ENCODE results near the gene TSPYL4.

TSPYL4 gene

GRCh38 chr6:116255246-116255800, 1.4 kb upstream of the TSPYL4 start:
- Mint-ChIP-seq H3K4me1 (peaks cover 3% of the 10 kb centered on the region), H3K36me3 (peaks cover 16% of the 10 kb centered on the region), H3K27me3 (no peaks in the 10 kb centered on the region), H3K9me3 (no peaks in the 10 kb centered on the region), H3K27ac (no peak overlapping the region), H3K4me3 (no peak overlapping the region)
- no peak for ATAC-seq

GRCh38 chr6:116254297-116255056, 602 bp upstream of the TSPYL4 start:
- H3K27ac Mint-ChIP-seq = no peak overlapping the region
- no peaks in the 10 kb centered on the region for H3K4me1 Mint-ChIP-seq
- peaks cover 7% of the 10 kb centered on the region for H3K36me3 Mint-ChIP-seq
- no peaks in the 10 kb centered on the region for H3K9me3 Mint-ChIP-seq
- no peak overlapping the region for H3K4me3 Mint-ChIP-seq
- peak; percentile 21 for ATAC-seq
- no peaks in the 10 kb centered on the region for H3K27me3 Mint-ChIP-seq

GRCh38 chr6:116253188-116253504, 729 bp downstream of the TSPYL4 start:
- peaks cover 9% of the 10 kb centered on the region for H3K4me1 Mint-ChIP-seq
- H3K4me3 Mint-ChIP-seq = no peak overlapping the region
- no peaks in the 10 kb centered on the region for H3K27me3 Mint-ChIP-seq
- no peaks in the 10 kb centered on the region for H3K9me3 Mint-ChIP-seq
- no peak overlapping the region for H3K27ac Mint-ChIP-seq
- ATAC-seq = no peak
- H3K36me3 Mint-ChIP-seq = no peaks in the 10 kb centered on the region

- Mint-ChIP-seq H3K27ac (no peak overlapping the region), H3K27me3 (no peaks in the 10 kb centered on the region), H3K36me3 (no peaks in the 10 kb centered on the region), H3K4me3 (no peak overlapping the region), H3K9me3 (no peaks in the 10 kb centered on the region), H3K4me1 (peaks cover 11% of the 10 kb centered on the region)
- no peak for ATAC-seq
These were observed 2.1 kb downstream of the TSPYL4 start for GRCh38 chr6:116251568-116252384.

- H3K9me3 Mint-ChIP-seq = no peaks in the 10 kb centered on the region
- H3K4me1 Mint-ChIP-seq = peaks cover 11% of the 10 kb centered on the region
- H3K27ac Mint-ChIP-seq = peak overlapping the region; percentile 42
- H3K4me3 Mint-ChIP-seq = no peak overlapping the region
- no peaks in the 10 kb centered on the region for H3K27me3 Mint-ChIP-seq
- no peaks in the 10 kb centered on the region for H3K36me3 Mint-ChIP-seq
- no peak for ATAC-seq
These were observed 5.3 kb downstream of the TSPYL4 start for GRCh38 chr6:116248577-116248976.

- ATAC-seq = no peak
- Mint-ChIP-seq H3K4me1 (peaks cover 11% of the 10 kb centered on the region), H3K27ac (no peak overlapping the region), H3K27me3 (no peaks in the 10 kb centered on the region), H3K9me3 (no peaks in the 10 kb centered on the region), H3K36me3 (no peaks in the 10 kb centered on the region), H3K4me3 (no peak overlapping the region)
These were observed 6.6 kb downstream of the TSPYL4 start for GRCh38 chr6:116247285-116247684.

GRCh38 chr6:116246089-116246488, 7.8 kb downstream of the TSPYL4 start:
- H3K9me3 Mint-ChIP-seq = no peaks in the 10 kb centered on the region
- H3K4me1 Mint-ChIP-seq = peaks cover 11% of the 10 kb centered on the region
- H3K27ac Mint-ChIP-seq = no peak overlapping the region
- H3K36me3 Mint-ChIP-seq = no peaks in the 10 kb centered on the region
- no peaks in the 10 kb centered on the region for H3K27me3 Mint-ChIP-seq
- ATAC-seq = no peak
- H3K4me3 Mint-ChIP-seq = no peak overlapping the region

- H3K27ac Mint-ChIP-seq = no peak overlapping the region
- peaks cover 14% of the 10 kb centered on the region for H3K36me3 Mint-ChIP-seq
- no peaks in the 10 kb centered on the region for H3K9me3 Mint-ChIP-seq
- peaks cover 11% of the 10 kb centered on the region for H3K4me1 Mint-ChIP-seq
- no peaks in the 10 kb centered on the region for H3K27me3 Mint-ChIP-seq
- ATAC-seq = no peak
- no peak overlapping the region for H3K4me3 Mint-ChIP-seq
These were observed 9.6 kb downstream of the TSPYL4 start for GRCh38 chr6:116244284-116244683.

- no peaks in the 10 kb centered on the region for H3K27me3 Mint-ChIP-seq
- no peak overlapping the region for H3K27ac Mint-ChIP-seq
- H3K4me1 Mint-ChIP-seq = no peaks in the 10 kb centered on the region
- H3K9me3 Mint-ChIP-seq = no peaks in the 10 kb centered on the region
- peaks cover 23% of the 10 kb centered on the region for H3K36me3 Mint-ChIP-seq
- no peak overlapping the region for H3K4me3 Mint-ChIP-seq
- ATAC-seq = no peak
These were observed 14.0 kb downstream of the TSPYL4 start for GRCh38 chr6:116239856-116240255.

- no peaks in the 10 kb centered on the region for H3K27me3 Mint-ChIP-seq
- H3K36me3 Mint-ChIP-seq = peaks cover 23% of the 10 kb centered on the region
- H3K27ac Mint-ChIP-seq = no peak overlapping the region
- no peak for ATAC-seq
- H3K4me3 Mint-ChIP-seq = no peak overlapping the region
- no peaks in the 10 kb centered on the region for H3K9me3 Mint-ChIP-seq
- no peaks in the 10 kb centered on the region for H3K4me1 Mint-ChIP-seq
These were observed 14.6 kb downstream of the TSPYL4 start for GRCh38 chr6:116239256-116239655.

GRCh38 chr6:116238083-116238482, 15.8 kb downstream of the TSPYL4 start:
- no peaks in the 10 kb centered on the region for H3K27me3 Mint-ChIP-seq

GRCh38 chr6:116234689-116235088, 19.2 kb downstream of the TSPYL4 start:
- H3K4me3 Mint-ChIP-seq = no peak overlapping the region
- H3K36me3 Mint-ChIP-seq = peaks cover 22% of the 10 kb centered on the region
- H3K27ac Mint-ChIP-seq = no peak overlapping the region

More at GRCh38 chr6:116238083-116238482, 15.8 kb downstream of the TSPYL4 start:
- no peaks in the 10 kb centered on the region for H3K9me3 Mint-ChIP-seq
- no peak for ATAC-seq
- peaks cover 23% of the 10 kb centered on the region for H3K36me3 Mint-ChIP-seq
- H3K4me3 Mint-ChIP-seq = no peak overlapping the region
- H3K4me1 Mint-ChIP-seq = no peaks in the 10 kb centered on the region
- no peak overlapping the region for H3K27ac Mint-ChIP-seq

GRCh38 chr6:116229287-116229913, 24.5 kb downstream of the TSPYL4 start:
- ATAC-seq = no peak
- H3K27me3 Mint-ChIP-seq = no peaks in the 10 kb centered on the region
- H3K9me3 Mint-ChIP-seq = no peaks in the 10 kb centered on the region
- H3K4me1 Mint-ChIP-seq = no peaks in the 10 kb centered on the region
- H3K4me3 Mint-ChIP-seq = no peak overlapping the region
- H3K36me3 Mint-ChIP-seq = peaks cover 29% of the 10 kb centered on the region
- H3K27ac Mint-ChIP-seq = no peak overlapping the region

More at GRCh38 chr6:116234689-116235088, 19.2 kb downstream of the TSPYL4 start:
- Mint-ChIP-seq H3K4me1 (no peaks in the 10 kb centered on the region), H3K27me3 (no peaks in the 10 kb centered on the region), H3K9me3 (no peaks in the 10 kb centered on the region)
- ATAC-seq = no peak

GRCh38 chr6:116223355-116223754, 30.5 kb downstream of the TSPYL4 start:
- Mint-ChIP-seq H3K4me1 (no peaks in the 10 kb centered on the region), H3K4me3 (no peak overlapping the region), H3K36me3 (peaks cover 20% of the 10 kb centered on the region), H3K27ac (no peak overlapping the region), H3K9me3 (no peaks in the 10 kb centered on the region), H3K27me3 (no peaks in the 10 kb centered on the region)
- no peak for ATAC-seq

- Mint-ChIP-seq H3K4me1 (no peaks in the 10 kb centered on the region), H3K4me3 (no peak overlapping the region)
- no peak for ATAC-seq
These were observed 32.0 kb downstream of the TSPYL4 start for GRCh38 chr6:116221911-116222310.

More at GRCh38 chr6:116221911-116222310, 32.0 kb downstream of the TSPYL4 start:
- Mint-ChIP-seq H3K27ac (no peak overlapping the region), H3K27me3 (no peaks in the 10 kb centered on the region), H3K9me3 (no peaks in the 10 kb centered on the region), H3K36me3 (peaks cover 20% of the 10 kb centered on the region)
